Measurements from ENCODE around the gene OXSM.

Gene OXSM

DNA sequence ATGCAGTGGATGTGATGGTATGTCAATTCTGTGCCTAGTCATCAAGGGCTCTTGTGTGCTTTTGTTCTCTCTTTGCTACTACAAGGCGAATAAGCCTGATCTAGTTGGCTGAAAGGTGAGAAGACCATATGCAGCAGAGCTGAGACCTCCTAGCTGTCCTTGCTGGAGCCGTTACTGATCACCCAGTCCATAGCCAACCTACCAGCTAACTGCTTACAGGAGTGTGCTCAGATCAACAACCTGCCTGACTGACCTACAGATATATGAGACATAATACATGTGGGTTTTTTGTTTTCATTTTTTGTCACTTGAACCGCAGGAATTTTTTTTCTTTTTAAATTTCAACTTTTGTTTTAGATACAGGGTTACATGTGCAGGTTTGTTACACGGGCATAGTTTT lies 22.8 kb downstream of the OXSM start:
- no peak for DNase-seq

DNA sequence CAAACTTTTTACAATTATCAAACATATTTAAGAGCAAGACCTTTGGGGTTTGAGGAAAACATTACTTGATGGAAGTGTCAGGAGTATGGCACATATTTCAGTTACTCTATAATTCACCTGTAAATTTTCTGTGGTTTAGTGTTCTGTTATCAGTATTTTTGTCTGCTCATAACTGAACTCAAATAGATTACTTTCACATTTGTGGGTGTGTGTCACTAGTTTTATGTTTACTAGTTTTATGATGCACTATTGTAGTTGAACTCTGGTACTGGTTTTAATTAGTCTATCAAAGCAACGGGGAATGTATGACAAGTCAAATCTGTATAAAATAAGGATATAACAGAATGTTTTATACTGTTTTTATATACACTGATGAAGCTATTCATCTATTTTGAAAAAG lies 27.2 kb downstream of the OXSM start:
- no peak for DNase-seq

- no peak for DNase-seq
Observed at GRCh38 chr3:25817638-25818037, 27.7 kb downstream of the OXSM start.

- DNase-seq, result no peak
Observed at GRCh38 chr3:25818335-25818734, 28.4 kb downstream of the OXSM start.

DNA sequence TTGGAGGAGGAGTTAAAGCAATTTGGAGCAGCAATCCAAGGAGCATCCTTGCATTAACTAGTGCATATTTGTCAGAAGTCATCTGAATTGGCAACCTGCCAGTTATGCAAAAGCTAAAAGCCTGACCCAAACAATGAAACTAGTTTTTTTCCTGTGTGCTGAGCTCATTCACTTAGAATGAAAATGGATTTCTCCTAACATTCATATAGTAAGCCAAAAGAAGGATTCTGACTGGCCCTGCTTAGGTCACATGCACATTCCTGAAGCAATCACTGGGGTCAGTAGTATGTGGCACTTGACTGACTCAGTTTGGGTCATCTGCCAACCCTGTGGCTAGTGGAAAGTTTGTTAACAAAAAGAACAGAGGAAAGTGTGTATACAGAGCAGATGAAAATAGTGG lies 30.5 kb downstream of the OXSM start:
- no peak for DNase-seq

DNA sequence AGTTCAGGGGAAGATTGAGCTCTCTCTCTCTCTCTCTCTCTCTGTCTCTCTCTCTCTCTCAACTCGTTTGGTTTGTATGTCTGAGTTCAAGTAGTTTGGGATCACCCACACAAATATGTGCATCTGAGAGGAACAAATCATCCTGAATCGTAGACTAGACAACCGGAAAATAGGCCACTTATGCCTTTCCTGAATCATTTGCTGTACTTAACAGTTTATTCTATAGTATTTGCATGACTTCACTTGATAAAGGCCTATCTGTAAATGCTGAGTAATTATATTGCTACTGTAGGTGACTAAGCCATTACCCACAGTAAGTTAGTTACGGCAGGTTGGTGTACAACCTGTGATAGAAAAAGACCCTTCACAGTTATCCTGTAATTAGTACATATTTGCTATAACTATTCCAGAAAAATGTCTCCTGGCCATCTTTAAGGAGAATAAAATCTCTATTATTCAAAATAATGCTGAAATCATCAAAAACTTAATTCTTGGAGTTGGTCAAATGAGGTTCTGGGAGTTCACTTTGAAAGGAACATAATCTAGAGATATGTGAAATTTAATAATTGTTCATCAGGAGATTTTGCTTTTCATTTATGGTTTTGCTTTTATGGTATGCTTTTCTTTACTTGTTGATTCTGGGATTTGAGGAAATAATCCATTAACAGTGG lies 31.1 kb downstream of the OXSM start:
- no peak for DNase-seq

DNA sequence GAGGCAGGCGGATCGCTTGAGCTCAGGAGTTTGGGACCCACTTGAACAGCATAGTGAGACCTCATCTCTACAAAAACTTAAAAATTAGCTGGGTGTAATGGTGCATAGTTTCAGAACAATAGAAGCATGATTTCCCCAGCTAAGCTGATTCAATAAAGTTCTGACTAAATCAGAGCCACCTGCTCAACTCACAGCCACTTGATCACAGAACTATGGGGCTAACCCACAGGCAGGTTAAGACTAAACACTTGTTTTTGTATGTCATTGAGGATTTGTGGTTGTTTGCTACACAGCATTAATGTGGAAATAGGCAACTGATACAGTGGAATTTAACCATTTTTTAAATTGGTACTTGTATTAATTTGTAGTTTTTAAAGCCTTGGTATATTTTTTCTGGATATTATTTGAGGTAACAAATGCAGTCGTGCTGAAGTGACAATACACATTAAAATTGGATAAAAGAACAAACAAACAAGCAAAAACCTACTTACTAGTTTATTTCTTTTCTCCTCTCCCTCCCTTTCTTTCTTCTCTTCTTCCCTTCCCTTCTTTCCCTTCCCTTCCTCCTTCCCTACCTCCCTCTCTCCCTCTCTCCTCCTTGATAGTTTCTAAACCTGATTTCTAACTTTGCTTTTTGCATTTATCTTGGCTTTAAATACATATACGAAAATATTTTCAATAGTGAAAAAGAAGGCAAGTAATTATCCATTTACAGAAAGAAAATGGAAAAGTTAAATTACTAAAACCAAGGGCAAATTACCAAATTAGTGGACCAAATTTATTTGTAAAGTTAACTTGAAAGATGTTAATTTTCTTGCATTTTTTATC lies 32.1 kb downstream of the OXSM start:
- DNase-seq, result no peak

GRCh38 chr3:25823314-25823713 lies 33.4 kb downstream of the OXSM start:
- no peak for DNase-seq

DNA sequence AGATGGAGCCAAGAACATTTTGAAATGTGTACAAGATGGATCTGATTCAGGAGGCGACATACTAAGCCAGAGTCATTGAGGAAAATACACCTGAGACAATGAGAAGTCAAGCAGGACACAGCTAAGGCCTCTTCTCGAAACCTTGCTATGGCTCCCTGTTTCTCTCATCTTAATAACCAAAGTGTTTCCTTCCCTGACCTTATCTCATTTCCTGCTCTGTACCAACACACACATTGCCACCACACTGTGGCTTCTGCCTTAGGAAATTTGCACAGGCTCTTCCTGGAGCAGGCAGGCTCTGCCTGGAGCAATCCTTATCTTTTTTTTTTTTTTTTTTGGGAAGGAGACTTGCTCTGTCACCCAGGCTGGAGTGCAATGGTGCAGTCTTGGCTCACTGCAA lies 36.6 kb downstream of the OXSM start:
- no peak for DNase-seq

- no peak for DNase-seq
Observed at GRCh38 chr3:25830373-25831280, 40.7 kb downstream of the OXSM start.

- DNase-seq, result no peak
Observed at GRCh38 chr3:25831578-25831977, 41.7 kb downstream of the OXSM start.

DNA sequence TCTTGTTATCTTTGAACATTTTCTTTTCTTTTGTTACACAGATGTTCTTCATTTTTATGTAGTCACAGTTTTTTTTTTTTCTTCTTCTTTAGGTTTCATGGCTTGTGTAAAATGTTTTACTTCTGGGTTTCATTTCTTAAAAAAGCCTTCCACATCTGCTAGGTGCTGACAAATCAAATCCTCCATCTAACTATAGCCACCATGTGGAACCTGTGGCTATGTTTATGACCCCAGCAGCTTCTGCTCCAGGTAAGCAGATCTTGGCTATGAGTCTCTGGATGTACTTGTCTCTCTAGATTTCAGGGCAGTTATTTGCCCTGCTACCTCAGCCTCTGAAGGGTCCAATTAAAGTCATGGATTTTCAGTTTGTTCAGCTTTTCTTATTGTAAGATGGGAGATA lies 44.5 kb downstream of the OXSM start:
- no peak for DNase-seq

DNA sequence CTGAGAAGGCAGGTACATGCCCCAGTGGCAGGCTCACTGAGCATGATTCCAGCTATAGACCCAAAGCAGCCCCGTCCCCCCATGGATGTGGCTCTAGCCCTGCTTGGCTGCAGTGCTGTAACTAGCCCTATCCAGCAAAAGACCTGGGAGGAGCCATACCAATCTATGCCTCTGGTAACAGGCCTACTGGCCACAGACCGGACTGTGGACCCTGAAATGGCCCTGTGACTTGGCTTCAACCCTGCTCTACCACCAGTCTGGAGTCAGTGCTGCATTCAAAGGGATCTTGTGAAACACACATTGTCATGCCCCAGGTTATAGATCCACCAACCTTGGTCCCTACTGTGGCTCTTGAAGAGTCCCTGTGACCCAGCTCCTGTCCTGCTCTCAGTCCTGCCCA lies 46.7 kb downstream of the OXSM start:
- DNase-seq, result no peak

DNA sequence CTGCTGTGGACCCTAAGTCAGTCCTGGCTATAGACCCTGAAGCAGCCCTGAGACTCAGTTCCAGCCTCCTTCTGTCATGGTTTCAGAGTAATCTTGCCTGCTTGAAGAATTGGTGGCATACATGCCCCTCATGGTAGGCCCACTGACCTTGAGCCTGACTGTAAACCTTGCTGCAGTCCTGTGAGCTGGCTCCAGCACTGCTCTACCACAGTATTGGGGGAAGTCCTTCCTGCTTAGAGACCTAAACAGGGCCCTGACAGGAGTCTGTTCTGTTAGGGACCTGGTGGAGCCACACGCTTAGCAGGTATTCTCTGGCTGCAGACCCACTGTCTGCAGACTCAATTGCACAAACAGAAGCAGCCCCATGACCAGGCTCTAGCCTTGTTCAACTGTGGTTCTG lies 47.1 kb downstream of the OXSM start:
- DNase-seq, result no peak

- DNase-seq, result no peak
Observed at GRCh38 chr3:25840099-25840498, 50.2 kb downstream of the OXSM start.

DNA sequence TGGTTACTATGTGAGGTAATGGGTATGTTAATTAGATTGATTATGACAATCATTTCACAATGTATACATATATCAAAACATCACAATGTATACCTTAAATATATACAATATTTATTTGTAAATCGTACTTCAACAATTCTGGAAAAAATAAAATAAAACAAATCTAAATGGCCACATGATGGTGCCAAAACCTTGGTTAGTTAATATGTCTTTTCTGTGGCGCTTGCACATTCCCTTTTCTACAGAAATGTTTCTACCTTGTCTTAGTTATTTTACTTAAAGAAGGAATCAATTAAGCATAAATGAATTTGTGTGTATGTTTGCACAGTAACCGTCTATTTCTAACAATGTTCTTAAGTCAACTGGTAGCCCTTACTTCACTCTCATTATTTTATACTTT lies 53.4 kb downstream of the OXSM start:
- no peak for DNase-seq

Data from activated CD4-positive, alpha-beta T cell treated with anti-CD3 and anti-CD28 coated beads for 4 hours (primary cell).